Measurements from ENCODE around the gene ZFP82.

- no peak for TF ChIP-seq CTCF (IDR thresholded peaks at IDR 0.05)
- TF ChIP-seq POLR2AphosphoS5 (IDR thresholded peaks at IDR 0.05; ENCODE audit: low read depth, low read length) = no peak
- TF ChIP-seq, protein P1, sequence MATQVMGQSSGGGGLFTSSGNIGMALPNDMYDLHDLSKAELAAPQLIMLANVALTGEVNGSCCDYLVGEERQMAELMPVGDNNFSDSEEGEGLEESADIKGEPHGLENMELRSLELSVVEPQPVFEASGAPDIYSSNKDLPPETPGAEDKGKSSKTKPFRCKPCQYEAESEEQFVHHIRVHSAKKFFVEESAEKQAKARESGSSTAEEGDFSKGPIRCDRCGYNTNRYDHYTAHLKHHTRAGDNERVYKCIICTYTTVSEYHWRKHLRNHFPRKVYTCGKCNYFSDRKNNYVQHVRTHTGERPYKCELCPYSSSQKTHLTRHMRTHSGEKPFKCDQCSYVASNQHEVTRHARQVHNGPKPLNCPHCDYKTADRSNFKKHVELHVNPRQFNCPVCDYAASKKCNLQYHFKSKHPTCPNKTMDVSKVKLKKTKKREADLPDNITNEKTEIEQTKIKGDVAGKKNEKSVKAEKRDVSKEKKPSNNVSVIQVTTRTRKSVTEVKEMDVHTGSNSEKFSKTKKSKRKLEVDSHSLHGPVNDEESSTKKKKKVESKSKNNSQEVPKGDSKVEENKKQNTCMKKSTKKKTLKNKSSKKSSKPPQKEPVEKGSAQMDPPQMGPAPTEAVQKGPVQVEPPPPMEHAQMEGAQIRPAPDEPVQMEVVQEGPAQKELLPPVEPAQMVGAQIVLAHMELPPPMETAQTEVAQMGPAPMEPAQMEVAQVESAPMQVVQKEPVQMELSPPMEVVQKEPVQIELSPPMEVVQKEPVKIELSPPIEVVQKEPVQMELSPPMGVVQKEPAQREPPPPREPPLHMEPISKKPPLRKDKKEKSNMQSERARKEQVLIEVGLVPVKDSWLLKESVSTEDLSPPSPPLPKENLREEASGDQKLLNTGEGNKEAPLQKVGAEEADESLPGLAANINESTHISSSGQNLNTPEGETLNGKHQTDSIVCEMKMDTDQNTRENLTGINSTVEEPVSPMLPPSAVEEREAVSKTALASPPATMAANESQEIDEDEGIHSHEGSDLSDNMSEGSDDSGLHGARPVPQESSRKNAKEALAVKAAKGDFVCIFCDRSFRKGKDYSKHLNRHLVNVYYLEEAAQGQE (IDR thresholded peaks at IDR 0.05; ENCODE audit: insufficient read depth in 1 of 2, low read depth in 2 of 2, low read length in 1 of 2) = no peak
Observed at GRCh38 chr19:36408101-36408500, 10.3 kb downstream of the ZFP82 start.

All from Panc1 (cell line).